Mesenchymal stem cell (in vitro differentiated cells and primary cell): Measurements from ENCODE around the gene TRAM2.
A peak's percentile ranks its signal among the peaks of the same experiment; 100 is the strongest.

Source experiments
- DNase-seq: peaks from one replicate; pipeline ENCODE4 v3.0.0-alpha.2; 2013
- H2AFZ ChIP-seq: one replicate; pipeline ENCODE4 v1.6.1; 2013; ENCODE audit warnings: low read depth, mild to moderate bottlenecking, control low read depth, inconsistent platforms, low read length, moderate library complexity
- H2AK5ac ChIP-seq: 2 replicates; pipeline ENCODE4 v1.6.1; 2013; ENCODE audit warnings: low read length, moderate library complexity, mild to moderate bottlenecking, inconsistent platforms; ENCODE audit not compliant: severe bottlenecking
- H2BK120ac ChIP-seq: one replicate; pipeline ENCODE4 v1.6.1; 2013; ENCODE audit warnings: low read depth, mild to moderate bottlenecking, inconsistent platforms, low read length, moderate library complexity
- H2BK12ac ChIP-seq, 2 experiments: one replicate each; pipeline ENCODE4 v1.6.1; 2013; ENCODE audit warnings: inconsistent platforms in 2 of 2, low read length in 2 of 2, mild to moderate bottlenecking in 2 of 2, moderate library complexity in 2 of 2, control low read depth in 1 of 2
- H2BK15ac ChIP-seq: one replicate; pipeline ENCODE4 v1.6.1; 2013; ENCODE audit warnings: mild to moderate bottlenecking, low read depth, inconsistent platforms; ENCODE audit not compliant: poor library complexity, severe bottlenecking
- H2BK5ac ChIP-seq: 2 replicates; pipeline ENCODE4 v1.6.1; 2013; ENCODE audit warnings: low read depth, mild to moderate bottlenecking, low read length, control low read depth, inconsistent platforms; ENCODE audit not compliant: poor library complexity, severe bottlenecking
- H3K14ac ChIP-seq, 2 experiments: one replicate each; pipeline ENCODE4 v1.6.1; 2013; ENCODE audit warnings: inconsistent platforms in 2 of 2, low read length in 2 of 2, control low read depth in 1 of 2, mild to moderate bottlenecking in 1 of 2, moderate library complexity in 1 of 2
- H3K18ac ChIP-seq, 2 experiments: one replicate each; pipeline ENCODE4 v1.6.1; 2013; ENCODE audit warnings: inconsistent platforms in 2 of 2, low read length in 2 of 2, control low read depth in 1 of 2, low read depth in 1 of 2, mild to moderate bottlenecking in 1 of 2
- H3K23ac ChIP-seq, 2 experiments: one replicate each; pipeline ENCODE4 v1.6.1; 2013; ENCODE audit warnings: inconsistent platforms in 2 of 2, low read length in 2 of 2, mild to moderate bottlenecking in 2 of 2, moderate library complexity in 2 of 2, control low read depth in 1 of 2
- H3K27ac ChIP-seq: 2 replicates; pipeline ENCODE4 v1.5.1; 2013; ENCODE audit warnings: mild to moderate bottlenecking, moderate library complexity, low read length, control low read depth, inconsistent platforms; ENCODE audit not compliant: poor library complexity, severe bottlenecking
- H3K27me3 ChIP-seq, 2 experiments: 2 replicates each; pipeline versions ENCODE4 v1.6.1 to v1.7.0; 2013; ENCODE audit warnings: low read length in 2 of 2, mild to moderate bottlenecking in 2 of 2, moderate library complexity in 2 of 2, control low read depth in 1 of 2, inconsistent platforms in 1 of 2; ENCODE audit not compliant: control insufficient read depth in 1 of 2, insufficient read depth in 1 of 2
- H3K36me3 ChIP-seq, 2 experiments: 2 replicates each; pipeline versions ENCODE4 v1.6.1 to v1.7.0; 2013; ENCODE audit warnings: low read length in 2 of 2, control low read depth in 1 of 2, inconsistent platforms in 1 of 2, low read depth in 1 of 2, mild to moderate bottlenecking in 1 of 2; ENCODE audit not compliant: insufficient read depth in 2 of 2, control insufficient read depth in 1 of 2
- H3K4ac ChIP-seq, 2 experiments: one replicate each; pipeline ENCODE4 v1.6.1; 2013; ENCODE audit warnings: inconsistent platforms in 2 of 2, low read length in 2 of 2, mild to moderate bottlenecking in 2 of 2, moderate library complexity in 2 of 2, control low read depth in 1 of 2, low read depth in 1 of 2
- H3K4me1 ChIP-seq: 2 replicates; pipeline ENCODE4 v1.6.1; 2013; ENCODE audit warnings: low read depth, low read length, control low read depth; ENCODE audit not compliant: control insufficient read depth, insufficient read depth
- H3K4me2 ChIP-seq: 2 replicates; pipeline ENCODE4 v1.6.1; 2013; ENCODE audit warnings: low read length, mild to moderate bottlenecking, inconsistent platforms; ENCODE audit not compliant: poor library complexity, severe bottlenecking
- H3K4me3 ChIP-seq, 2 experiments: 2 replicates each; pipeline versions ENCODE4 v1.5.1 to v1.7.0; 2013; ENCODE audit warnings: low read length in 2 of 2, mild to moderate bottlenecking in 2 of 2, control low read depth in 1 of 2, low read depth in 1 of 2; ENCODE audit not compliant: insufficient read depth in 1 of 2
- H3K79me1 ChIP-seq: replicated peaks from 2 replicates; pipeline ENCODE4 v1.6.1; 2013; ENCODE audit warnings: mild to moderate bottlenecking, control low read depth, low read length, inconsistent platforms; ENCODE audit not compliant: poor library complexity, severe bottlenecking
- H3K9ac ChIP-seq: 2 replicates; pipeline ENCODE4 v1.7.0; 2013; ENCODE audit warnings: mild to moderate bottlenecking, low read length, moderate library complexity
- H3K9me3 ChIP-seq: 2 replicates; pipeline ENCODE4 v1.7.0; 2013; ENCODE audit warnings: mild to moderate bottlenecking, low read length; ENCODE audit not compliant: control insufficient read depth
- H4K8ac ChIP-seq: one replicate; pipeline ENCODE4 v1.6.1; 2013; ENCODE audit warnings: inconsistent platforms, mild to moderate bottlenecking, low read length, moderate library complexity
- H4K91ac ChIP-seq: one replicate; pipeline ENCODE4 v1.6.1; 2013; ENCODE audit warnings: mild to moderate bottlenecking, low read length, inconsistent platforms
- whole genome bisulfite sequencing: methylation state at CpG from one replicate; pipeline ENCODE4 v1.1.7; 2013; ENCODE audit warnings: mixed read lengths; 5-methylcytosine and 5-hydroxymethylcytosine counted together

Gene TRAM2

DNA sequence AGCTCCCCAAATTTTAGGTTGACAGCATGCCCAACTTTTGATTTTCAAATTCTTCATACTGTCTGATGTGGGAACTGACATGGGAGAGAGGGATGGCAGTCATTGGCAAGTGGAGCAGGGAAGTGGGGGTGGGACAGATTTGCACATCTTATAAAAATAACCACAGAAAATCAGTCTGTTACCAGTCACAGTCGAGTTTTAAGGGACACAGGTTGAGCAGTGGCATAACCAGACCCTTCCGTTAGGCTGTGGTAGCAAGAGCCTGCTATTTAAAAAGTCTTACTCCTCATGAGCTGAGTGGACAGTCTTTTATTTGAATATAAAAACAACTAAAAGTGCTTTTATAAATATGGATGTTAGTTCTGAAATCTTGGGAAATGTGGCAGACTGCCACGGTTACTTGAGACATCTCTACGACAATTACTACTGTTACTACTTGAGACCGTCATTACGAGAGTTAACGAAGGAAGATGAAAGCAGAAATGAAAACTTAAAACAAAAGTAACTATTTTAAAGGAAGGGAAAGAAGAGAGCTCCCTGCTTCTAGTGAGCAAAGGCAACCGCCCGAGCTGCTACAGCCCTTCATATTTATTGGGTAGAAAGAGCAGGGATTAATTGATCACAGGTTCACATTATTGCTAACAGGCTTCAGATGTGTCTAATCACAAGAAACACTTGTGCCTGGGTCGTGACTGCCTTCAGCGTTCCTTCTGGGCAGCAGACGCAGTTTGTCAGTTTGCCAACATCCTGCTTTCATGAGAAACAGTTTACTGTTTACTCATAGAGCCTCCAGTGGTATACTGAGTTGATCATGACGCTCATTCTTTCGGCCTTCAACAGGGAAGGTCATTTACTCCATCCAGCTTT, 85.4 kb downstream of the TRAM2 start:
- Histone ChIP-seq H4K91ac (no peak overlapping the region), H3K14ac (no peak overlapping the region), H3K4me1 (peaks cover 4% of the 10 kb centered on the region), H2BK15ac (no peak overlapping the region), H2BK120ac (no peak overlapping the region), H3K18ac (peak overlapping the region in 1 of 2 experiments; percentile 21), H3K27me3 (no peaks in the 10 kb centered on the region), H2BK5ac (no peak overlapping the region), H3K4me3 (no peak overlapping the region), H2AK5ac (no peak overlapping the region), H3K79me1 (peaks cover 2% of the 10 kb centered on the region), H2AFZ (no peak overlapping the region), H3K36me3 (peaks cover 4 to 17% of the 10 kb centered on the region in 2 experiments), H3K4me2 (no peak overlapping the region), H3K27ac (no peak overlapping the region), H3K9ac (no peak overlapping the region), H2BK12ac (no peak overlapping the region), H4K8ac (no peak overlapping the region), H3K23ac (no peak overlapping the region), H3K9me3 (no peaks in the 10 kb centered on the region), H3K4ac (no peak overlapping the region)
- peak; percentile 72 for DNase-seq
- 80% methylated on average over 12 of the region's 14 CpGs for WGBS

GRCh38 chr6:52489881-52490280, 87.0 kb downstream of the TRAM2 start:
- no peak overlapping the region for H2AFZ ChIP-seq
- H3K4me3 ChIP-seq = no peak overlapping the region
- H2BK12ac ChIP-seq = no peak overlapping the region
- peaks cover 1% of the 10 kb centered on the region for H3K79me1 ChIP-seq
- H3K23ac ChIP-seq = no peak overlapping the region
- H4K91ac ChIP-seq = no peak overlapping the region
- H3K4me2 ChIP-seq = no peak overlapping the region
- H3K9me3 ChIP-seq = no peaks in the 10 kb centered on the region
- peaks cover 4% of the 10 kb centered on the region for H3K4me1 ChIP-seq
- no peak overlapping the region for H3K18ac ChIP-seq
- no peaks in the 10 kb centered on the region for H3K27me3 ChIP-seq
- peak overlapping the region; percentile 59 for H3K27ac ChIP-seq
- H2AK5ac ChIP-seq = no peak overlapping the region
- no peak overlapping the region for H2BK15ac ChIP-seq
- H3K9ac ChIP-seq = no peak overlapping the region
- no peak overlapping the region for H3K14ac ChIP-seq
- H3K4ac ChIP-seq = no peak overlapping the region
- H3K36me3 ChIP-seq = peaks cover 1 to 5% of the 10 kb centered on the region in 2 experiments
- DNase-seq = no peak
- no peak overlapping the region for H2BK5ac ChIP-seq
- H4K8ac ChIP-seq = no peak overlapping the region
- 69% methylated on average over 5 of the region's 5 CpGs for WGBS
- no peak overlapping the region for H2BK120ac ChIP-seq

DNA sequence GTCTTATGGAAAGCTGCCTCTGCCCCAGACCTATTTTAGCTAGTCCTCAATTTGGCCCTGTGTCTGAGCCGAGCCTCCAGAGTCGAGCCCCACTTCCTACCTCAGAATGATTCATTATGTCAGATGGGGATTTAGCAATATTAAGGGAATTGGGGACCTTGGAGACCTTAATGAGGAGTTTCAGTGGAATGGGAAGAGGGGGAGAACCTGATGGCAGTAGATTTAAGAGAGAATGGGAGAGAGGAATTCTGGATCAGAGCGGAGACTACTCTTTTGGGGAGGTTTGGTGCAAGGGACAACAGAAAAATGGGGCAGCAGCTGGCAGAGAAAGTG, 93.2 kb downstream of the TRAM2 start:
- Histone ChIP-seq H3K27ac (no peak overlapping the region), H2BK5ac (no peak overlapping the region)
- no peak for DNase-seq

GRCh38 chr6:52482903-52483670, 93.8 kb downstream of the TRAM2 start:
- Histone ChIP-seq H3K27ac (no peak overlapping the region), H3K23ac (no peak overlapping the region), H3K79me1 (no peaks in the 10 kb centered on the region), H3K9me3 (no peaks in the 10 kb centered on the region), H3K4me2 (no peak overlapping the region), H3K4ac (no peak overlapping the region), H2BK12ac (peak overlapping the region in 1 of 2 experiments; percentile 29), H3K9ac (no peak overlapping the region), H4K8ac (no peak overlapping the region), H3K27me3 (no peaks in the 10 kb centered on the region), H2AFZ (no peak overlapping the region), H3K4me1 (no peaks in the 10 kb centered on the region), H2AK5ac (no peak overlapping the region), H2BK15ac (no peak overlapping the region), H2BK120ac (no peak overlapping the region), H3K18ac (no peak overlapping the region), H2BK5ac (no peak overlapping the region), H3K36me3 (peaks cover 0 to 28% of the 10 kb centered on the region in 2 experiments), H4K91ac (no peak overlapping the region), H3K4me3 (no peak overlapping the region), H3K14ac (peak overlapping the region in 1 of 2 experiments; percentile 7)
- peak; percentile 75 for DNase-seq
- WGBS = 88% methylated on average over 6 of the region's 7 CpGs

More for the DNA sequence above, 93.2 kb downstream of the TRAM2 start:
- no peak overlapping the region for H4K91ac ChIP-seq
- no peak overlapping the region for H2BK15ac ChIP-seq
- H3K79me1 ChIP-seq = no peaks in the 10 kb centered on the region
- H2AK5ac ChIP-seq = no peak overlapping the region
- no peaks in the 10 kb centered on the region for H3K27me3 ChIP-seq
- H3K9me3 ChIP-seq = no peaks in the 10 kb centered on the region
- H3K23ac ChIP-seq = no peak overlapping the region
- no peak overlapping the region for H3K18ac ChIP-seq
- H3K4me2 ChIP-seq = no peak overlapping the region
- H3K36me3 ChIP-seq = peaks cover 0 to 28% of the 10 kb centered on the region in 2 experiments
- no peak overlapping the region for H3K4me3 ChIP-seq
- no peaks in the 10 kb centered on the region for H3K4me1 ChIP-seq
- no peak overlapping the region for H3K9ac ChIP-seq
- H3K14ac ChIP-seq = peak overlapping the region in 1 of 2 experiments; percentile 7
- H3K4ac ChIP-seq = no peak overlapping the region
- H4K8ac ChIP-seq = no peak overlapping the region
- H2BK12ac ChIP-seq = peak overlapping the region in 1 of 2 experiments; percentile 29
- WGBS = 98% methylated on average over 1 of the region's 3 CpGs
- H2BK120ac ChIP-seq = no peak overlapping the region
- no peak overlapping the region for H2AFZ ChIP-seq
